ENCODE results near the gene NAALADL2. TPM values are rescaled to one million over a fixed set of nuclear protein-coding genes. Genes with fewer than 3 reads are reported as not detected.
"Not testable (repeated sequence)": the region's sequence is repeated elsewhere in the genome, so short reads cannot be mapped to it uniquely, and the experiment has no call there.

NAALADL2 gene
- polyA plus RNA-seq, 1 donor = 5.9 TPM

DNA sequence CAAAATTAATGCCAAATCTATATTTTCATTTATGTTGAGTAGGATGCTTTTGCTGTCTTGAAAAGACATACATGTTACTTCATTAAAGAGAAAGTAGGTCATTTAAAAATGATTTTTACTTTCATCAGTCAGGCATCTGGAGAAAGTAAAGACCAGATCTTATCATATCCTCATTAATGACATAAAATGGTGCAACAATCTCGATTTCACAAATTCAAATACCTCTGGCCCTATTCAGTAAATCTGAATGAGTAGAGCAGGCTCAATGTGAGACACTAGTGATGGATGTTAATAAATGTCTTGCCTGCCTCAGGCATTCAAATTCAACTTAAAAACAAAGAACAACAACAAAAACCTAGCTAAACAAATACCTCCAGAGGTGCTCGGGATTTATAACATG is 714.1 kb downstream of the NAALADL2 start:
- DNase-seq (ENCODE audit: low read depth) = no peak

DNA sequence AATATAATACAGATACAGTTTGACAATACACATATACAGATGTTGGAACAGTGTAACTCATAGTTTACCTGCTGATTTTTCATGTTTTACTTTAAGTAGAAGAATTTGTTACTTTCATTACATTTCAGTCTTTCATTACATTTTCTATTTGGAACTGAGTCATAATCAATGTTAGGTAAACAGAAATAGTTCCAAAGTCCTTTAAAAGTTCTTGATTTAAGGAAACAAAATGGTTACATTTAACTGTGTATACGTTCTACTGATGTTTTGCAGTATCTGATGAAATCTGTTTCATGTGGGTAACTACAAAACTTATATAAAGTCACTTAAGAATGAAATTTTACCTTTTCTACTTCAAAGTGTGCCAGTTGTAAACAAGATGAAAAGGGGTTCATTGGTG is 721.2 kb downstream of the NAALADL2 start:
- no peak for DNase-seq (ENCODE audit: low read depth)

DNA sequence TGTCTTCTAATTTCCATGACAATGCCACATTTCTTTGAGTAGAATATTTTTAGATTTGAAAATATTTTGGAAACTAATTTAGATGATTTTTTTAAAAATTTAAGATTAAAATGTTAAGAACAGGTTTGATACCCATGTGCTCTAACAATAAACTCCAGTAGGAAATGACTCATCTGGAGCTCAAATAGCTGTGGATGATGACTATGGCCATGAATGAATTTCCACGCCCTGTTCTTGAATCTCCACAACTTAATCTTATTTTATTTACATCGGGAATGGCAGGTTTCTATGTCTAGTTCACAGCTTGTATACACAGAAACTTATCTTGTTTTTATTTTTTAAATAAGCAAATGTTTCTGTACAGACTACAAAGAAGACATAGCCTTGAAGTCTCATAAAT is 726.8 kb downstream of the NAALADL2 start:
- no peak for DNase-seq (ENCODE audit: low read depth)

DNA sequence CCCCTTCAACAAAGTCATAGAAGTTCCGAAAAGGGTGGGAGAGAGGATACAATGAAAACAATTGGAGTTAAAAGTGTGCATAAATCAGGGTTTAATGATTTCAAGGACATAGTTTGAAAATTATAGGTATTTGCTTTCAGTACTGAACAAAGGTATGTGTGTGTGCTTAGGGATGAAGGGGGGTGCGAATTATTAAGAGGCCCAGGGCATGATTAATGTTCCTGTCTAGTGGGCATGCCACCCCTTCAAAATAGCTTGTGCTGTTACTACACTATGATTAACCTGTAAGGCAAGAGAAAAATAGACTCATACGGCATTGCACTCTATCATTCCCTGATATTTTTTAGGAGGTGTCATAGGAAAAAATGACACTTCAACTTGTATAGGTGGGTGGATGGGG is 731.6 kb downstream of the NAALADL2 start:
- DNase-seq (ENCODE audit: low read depth) = no peak

DNA sequence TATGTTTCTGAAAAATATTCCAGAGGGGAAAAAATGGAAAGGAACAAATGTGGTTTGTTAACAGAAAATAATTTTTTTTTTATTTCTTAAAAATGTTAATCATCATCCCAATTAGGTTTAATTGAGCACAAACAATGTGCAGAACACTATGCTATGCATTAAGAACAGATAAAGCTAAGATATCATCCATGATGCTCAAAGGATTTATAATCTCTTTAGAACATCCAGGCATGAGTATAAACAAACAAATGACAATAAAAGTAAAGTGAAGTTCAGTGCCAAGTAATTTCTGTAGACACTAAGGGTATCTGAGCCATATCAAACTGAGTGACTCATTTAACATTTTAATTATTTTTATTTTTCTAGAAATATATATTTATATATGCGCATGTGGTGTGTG is 732.2 kb downstream of the NAALADL2 start:
- DNase-seq (ENCODE audit: low read depth) = no peak

DNA sequence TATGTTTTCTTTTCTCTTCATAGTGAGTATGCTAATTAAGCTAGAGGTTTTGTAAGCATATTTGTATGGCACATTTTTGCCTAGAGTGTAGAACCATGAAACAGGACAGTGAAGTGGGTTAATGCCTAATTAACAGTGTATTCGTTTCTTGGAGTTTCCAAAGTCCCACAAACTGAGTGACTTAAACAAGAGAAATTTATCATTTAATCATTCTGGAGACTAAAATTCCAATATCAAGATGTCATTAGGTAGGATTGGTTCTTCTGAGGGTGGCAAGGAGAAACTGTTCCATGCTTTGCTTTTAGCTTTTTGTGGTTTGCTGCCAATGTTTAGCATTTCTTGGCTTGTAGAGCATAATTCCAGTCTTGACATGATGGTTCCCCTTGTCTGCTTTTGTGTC is 734.2 kb downstream of the NAALADL2 start:
- DNase-seq (ENCODE audit: low read depth) = no peak

DNA sequence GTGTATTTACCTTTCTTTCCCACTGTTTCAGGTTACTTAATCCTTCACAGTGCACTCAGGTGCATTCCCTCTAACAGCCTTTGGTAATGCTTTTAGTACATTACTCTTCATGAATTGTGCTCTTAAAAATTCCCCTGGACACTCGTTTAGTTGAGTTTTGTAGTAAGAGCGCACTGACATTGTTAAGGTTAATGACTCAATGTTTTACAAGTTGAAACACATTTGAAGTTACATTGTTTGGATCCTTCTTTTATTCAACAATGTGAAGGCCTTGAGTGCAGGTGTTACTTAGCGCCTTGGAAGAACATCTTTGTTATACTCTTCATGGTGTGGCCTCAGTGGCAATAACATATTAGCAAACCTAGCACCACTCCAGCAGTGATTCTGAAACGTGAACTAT is 739.6 kb downstream of the NAALADL2 start:
- no peak for DNase-seq (ENCODE audit: low read depth)

DNA sequence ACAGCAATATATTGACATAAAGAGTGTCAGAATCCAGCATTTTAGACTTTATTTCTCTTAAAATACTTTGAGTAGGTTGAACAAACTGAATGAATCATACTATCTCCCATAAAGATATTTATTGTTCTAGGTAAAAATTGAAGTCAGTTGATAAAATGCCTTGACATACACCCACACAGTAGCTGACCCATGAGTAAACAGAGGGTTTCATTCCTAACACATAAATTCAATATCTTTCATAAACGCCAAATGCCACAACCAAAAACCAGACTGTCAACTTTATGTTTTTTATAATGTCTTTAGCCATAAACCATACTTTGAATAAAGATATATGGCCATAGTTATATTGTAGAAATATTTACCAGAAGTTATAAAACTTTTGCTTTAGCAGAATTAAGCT is 742.4 kb downstream of the NAALADL2 start:
- DNase-seq (ENCODE audit: low read depth) = no peak

DNA sequence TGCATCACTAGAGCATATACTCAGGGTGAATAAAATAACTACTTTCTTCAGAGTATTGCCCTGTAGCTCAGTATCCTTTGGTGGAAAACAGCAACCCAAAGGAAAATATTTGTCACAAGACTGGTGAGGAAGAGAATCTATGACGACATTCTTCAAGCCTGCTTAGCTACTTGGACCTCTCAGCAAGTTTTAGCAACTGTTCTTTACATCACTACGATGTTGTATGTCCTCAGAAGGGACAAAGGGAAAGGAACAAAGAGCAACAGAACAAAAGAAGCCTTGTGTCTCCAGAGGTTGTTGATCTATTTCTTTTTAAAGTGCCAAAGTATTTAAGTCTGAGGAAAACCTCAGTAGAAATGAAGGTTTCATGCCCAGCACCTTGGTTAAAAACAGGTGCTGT is 746.7 kb downstream of the NAALADL2 start:
- DNase-seq (ENCODE audit: low read depth) = no peak

DNA sequence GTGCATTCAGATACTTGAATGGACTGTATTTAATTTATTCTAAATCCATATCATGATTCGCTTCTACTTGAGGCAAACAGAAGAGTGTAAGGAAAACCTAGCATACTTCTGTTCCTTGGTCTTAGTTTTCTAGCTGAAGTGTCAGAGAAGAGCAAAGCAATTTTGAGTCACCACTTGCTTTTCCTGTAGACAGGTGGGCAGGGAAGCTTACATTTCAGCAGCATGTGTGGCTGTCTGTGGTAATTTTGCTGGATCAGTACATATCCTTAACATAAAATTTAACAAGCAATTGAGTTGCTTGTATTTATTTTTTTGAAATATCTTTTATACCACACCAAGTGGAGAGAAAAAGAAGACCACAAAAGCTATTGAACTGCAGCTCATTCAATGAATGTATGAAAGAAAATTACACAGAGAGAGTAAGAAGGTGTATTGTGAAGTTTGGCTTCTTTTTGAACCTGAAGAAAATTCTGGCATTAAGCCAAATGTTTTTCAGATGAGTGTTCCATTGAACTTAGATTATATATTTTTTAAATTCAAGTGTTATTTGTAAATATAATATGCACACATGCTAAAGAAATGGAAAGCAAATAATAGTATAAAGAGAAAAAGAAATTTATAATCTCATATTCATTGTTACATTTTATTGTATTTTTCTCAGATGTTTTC is 747.6 kb downstream of the NAALADL2 start:
- DNase-seq (ENCODE audit: low read depth) = no peak

DNA sequence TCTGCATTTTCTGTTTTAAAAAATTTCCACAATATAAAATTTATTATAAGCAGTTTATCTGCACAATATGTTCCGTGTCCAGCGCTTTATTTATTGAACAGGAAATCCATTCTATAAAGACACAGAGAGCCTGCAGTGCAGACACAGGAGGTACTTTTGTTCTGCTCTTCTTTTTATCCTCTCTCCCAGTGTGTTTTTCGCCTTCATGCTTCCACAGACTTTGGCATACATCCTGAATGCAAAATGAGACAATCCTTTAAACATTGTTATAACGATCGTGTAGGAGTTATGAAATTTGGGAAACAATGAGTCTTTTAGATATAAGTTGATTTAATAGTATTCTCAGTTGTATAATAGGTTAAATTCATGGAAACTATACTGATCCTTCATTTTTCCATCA is 749.2 kb downstream of the NAALADL2 start:
- no peak for DNase-seq (ENCODE audit: low read depth)

DNA sequence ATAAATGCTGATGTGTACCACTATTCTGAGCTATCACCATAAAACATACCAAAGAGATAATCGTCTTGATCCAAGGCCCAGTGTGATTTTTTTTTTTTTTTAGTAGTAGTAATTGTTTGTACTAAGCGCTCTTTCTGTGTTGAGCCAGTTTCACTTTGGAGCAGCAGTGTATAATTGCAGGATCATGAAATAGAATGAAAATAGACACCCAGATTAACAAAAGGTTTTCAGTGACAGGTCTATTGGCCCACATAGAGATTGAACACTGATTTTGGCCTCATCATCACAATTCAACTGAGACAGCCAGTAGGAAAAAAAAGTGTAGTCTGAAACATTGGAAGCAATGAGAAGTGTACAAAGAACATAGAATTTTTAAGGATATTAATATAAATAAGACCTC is 749.8 kb downstream of the NAALADL2 start:
- no peak for DNase-seq (ENCODE audit: low read depth)

DNA sequence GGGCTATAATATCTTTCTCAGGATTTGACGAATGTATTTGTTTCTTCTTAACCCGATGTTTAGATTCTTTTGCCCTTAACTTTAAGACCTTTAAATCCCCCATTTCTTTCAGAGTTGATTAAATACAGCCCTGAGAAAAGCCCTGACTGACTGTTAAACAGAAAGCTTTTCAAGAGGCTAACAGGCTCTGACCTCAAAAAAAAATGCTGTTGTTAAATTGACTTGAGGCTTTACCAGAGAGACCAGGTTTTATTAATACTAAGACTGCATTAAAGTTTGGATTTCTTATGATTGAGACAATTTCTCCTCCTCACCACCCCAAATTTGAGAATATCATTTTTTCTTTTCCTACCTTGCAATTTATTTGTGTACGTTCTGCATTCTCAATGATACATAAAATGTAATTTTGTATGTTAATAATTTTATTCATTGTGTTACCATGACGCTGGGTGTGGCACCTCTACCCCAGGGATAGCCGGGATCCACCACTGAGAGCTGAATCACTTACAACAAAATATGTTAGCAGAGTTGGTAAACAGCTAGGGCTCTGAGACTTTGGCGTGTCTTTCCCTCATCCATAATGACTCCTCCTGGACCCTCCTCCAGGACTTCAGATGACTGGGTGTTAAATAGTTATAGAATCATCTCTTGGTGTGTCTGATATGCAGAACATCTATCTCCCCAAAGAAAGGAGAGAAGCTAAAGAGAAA is 753.5 kb downstream of the NAALADL2 start:
- DNase-seq (ENCODE audit: low read depth) = no peak

DNA sequence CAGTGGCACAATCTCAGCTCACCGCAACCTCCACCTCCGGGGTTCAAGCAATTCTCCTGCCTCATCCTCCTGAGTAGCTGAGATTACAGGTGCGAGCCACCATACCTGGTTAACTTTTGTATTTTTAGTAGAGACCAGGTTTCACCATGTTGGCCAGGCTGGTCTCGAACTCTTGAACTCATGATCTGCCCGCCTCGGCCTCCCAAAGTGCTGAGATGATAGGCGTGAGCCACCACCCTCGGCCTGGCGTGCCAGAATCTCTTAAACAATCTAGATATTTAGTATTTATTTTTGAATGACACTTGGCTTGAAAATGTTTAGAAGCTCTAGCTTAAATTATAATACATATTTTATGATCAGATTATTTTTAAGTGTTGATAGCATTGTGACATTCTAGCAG is 755.0 kb downstream of the NAALADL2 start:
- DNase-seq (ENCODE audit: low read depth) = not testable (repeated sequence)

DNA sequence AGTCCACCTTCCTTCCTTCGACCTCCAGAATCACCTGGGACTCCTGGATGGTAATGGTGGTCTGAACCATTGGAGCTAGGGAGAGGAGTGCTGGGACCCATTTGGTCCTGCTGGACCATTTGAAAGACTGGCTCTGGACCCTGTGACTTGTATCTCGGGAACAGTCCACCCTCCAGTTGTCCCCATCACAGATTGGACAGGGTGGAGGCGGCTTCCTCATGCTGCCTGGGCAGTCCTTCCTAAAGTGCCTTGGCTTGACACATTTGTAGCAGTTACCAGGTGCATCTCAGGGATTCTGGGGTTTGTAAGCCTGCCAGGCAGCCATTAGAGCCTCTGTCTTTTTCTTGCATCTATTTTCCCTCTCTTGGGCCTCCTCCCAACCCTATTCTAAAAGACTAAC is 758.1 kb downstream of the NAALADL2 start:
- no peak for DNase-seq (ENCODE audit: low read depth)

DNA sequence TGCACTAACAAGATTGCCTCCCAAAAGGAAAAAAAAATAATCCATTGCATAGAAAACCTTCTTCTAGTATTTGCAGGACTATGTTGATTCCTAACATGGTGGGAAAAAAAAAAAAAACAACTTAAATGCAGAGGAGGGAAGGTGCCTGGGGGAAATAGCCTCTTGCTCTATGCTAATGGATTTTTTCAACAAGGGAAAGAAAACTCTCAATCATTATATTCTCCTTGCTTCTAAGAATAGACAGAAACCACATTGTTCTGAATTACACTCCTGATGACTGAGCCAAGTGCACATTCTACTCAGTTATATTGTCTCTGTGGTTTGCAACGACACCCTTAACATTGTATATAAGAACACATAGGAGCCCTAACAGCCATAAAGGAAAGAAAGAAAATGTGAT is 760.2 kb downstream of the NAALADL2 start:
- no peak for DNase-seq (ENCODE audit: low read depth)

DNA sequence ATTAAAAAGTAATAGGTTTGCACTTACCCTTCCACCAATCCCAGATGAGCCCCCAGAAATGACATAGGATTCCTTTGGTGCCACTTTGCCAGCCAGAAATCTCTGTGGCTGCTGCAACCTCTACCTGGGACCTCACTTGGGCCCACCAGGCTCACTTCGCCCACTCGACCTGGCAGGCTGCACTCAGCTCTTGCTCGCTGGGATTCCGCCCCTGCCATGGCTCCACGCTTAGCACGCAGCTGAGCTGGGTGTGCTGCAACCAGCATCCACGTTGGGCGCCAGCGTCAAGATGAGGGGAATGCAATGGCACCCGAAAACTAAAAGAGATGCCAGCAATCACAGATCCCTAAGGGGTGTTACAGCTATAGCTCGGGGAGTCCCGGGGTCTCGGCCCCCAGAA is 761.0 kb downstream of the NAALADL2 start:
- no peak for DNase-seq (ENCODE audit: low read depth)

DNA sequence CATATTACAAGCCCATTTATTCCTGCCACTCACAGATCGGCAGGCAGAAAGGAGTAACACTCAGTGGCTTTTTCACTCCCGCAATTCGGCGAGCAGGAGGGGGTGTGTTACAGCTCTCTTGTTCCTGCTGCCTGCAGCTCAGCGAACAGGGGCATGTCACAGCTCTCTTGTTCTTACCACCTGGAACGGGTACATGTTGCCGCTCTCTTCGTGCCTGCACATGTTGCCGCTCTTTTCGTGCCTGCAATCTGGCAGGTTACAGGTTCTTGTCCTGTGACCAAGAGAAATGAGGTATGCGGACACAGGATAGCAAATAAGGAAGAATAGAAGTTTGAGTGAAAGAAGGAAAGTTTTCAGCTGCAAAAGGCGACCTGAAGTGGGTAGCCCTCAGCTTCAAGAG is 761.4 kb downstream of the NAALADL2 start:
- DNase-seq (ENCODE audit: low read depth) = no peak

DNA sequence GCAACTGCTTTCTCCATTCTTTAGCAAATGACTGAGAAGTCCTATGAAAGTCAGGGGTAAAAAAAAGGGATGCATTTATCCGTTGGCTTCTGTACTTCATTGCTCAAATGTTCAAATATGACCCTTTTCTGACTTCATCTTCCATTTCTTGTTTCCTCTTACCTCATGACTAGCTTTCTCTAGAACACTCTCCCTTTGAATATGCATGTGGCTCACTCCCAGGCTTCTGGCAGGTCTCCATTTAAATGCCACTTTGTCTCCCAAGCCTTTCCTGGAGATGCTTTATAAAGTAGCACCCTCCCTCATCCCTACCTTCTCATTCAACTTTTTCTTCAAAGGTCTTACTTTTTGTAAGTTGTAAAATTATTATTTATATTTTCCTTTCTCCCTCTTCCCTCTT is 781.8 kb downstream of the NAALADL2 start:
- no peak for DNase-seq (ENCODE audit: low read depth)

DNA sequence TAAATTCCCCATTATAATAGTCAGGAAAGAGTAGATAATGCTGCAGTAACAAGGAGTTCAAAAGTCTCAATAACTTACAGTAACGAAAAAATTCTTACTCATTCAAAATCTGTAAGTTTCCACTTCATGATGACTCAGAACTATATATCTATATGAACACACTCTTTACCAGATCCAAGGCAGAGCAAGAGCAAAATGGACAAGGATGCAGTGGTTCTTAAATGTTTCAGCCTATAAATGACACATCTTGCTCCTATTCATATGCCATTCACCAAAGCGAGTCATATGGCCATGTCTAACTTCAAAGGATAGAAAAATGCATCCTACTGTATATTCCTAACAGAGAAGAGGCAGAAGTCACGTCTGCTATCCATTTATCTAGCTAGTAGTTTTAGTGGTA is 787.7 kb downstream of the NAALADL2 start:
- DNase-seq (ENCODE audit: low read depth) = no peak

DNA sequence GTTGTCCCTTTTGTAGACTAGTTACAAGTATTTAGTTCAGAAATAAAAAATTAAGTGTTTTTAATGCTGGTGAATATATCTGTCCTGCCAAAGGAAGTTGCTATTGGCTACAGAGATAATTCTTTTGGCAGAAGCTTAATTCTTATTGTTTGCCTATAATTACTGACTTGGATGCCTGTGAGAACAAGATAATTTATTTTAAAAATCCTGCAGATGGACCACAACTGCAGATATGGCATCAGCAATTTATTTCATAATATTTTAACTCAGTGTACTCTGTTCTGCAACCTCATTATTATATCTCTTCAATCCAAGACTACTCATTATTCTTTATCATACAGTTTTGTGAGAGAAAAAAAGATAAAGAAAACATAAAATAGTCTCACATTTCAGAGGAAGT is 789.8 kb downstream of the NAALADL2 start:
- no peak for DNase-seq (ENCODE audit: low read depth)

DNA sequence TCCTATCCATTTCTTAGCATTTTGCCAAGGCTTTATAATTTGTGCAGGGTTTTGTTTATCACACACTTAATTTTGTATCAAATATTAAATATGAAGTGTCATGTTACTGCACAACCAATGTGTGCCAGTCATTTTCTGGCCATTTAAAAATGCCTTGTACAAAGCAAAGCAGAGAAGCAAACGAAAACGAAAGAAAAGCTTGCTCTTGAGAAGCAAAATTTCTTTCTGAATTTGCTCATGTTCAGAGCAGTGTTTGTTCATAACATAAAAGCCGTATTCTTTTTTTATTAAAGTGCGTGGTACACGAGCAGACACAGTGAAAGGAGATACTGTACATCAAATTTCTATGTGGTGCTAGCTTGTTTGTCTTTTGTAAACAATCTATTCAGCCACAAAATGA is 792.6 kb downstream of the NAALADL2 start:
- no peak for DNase-seq (ENCODE audit: low read depth)

DNA sequence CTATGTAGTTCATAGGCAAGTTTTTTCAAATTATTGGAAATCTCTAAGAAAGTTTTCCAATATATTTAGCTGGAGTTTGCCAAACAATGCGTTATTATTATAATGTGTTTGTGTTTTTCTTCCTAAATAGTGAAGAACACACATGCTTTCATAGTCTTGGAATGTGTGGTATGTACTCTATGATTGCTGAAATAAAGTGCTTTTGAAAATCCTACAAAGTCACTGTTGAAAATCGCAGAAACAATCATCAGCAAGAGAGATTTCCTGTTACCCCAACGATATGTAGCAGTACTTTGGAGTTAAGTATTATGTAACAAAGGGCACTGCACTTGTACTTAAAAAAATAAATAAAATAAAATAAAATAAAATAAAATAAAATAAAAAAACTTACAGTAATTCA is 796.2 kb downstream of the NAALADL2 start:
- no peak for DNase-seq (ENCODE audit: low read depth)

DNA sequence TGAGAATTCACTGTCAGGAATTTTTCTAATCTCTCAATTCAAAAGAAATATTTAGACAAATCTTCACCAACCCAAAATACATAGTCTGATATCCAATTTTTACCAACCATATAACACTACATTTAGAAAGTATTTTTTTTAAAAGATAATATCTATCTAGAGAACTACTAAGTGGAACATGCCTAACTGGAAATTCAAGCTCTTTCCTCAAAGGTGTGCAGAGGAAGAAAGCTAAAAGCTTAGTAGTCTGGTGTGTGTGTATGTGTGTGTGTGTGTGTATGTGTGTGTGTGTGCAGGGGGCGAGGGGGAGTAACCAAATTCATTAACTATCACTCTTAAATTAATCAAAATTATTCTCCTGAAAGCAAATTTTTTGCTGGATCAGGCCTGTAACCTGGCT is 797.3 kb downstream of the NAALADL2 start:
- DNase-seq (ENCODE audit: low read depth) = no peak

Measured in forelimb muscle (tissue), 1 donor.